OCI-LY3 (cell line): Measurements from ENCODE around the gene TSTD2.

ENCODE experiments used
- H2AFZ ChIP-seq: fragments of 200-600, 300-600 bp; shearing (Covaris generic); 2 replicates; pipeline ENCODE4 v1.6.0; 2014; ENCODE audit warnings: antibody characterized with exemption, low read depth, low read length
- H3K27ac ChIP-seq: fragments of 200-600, 300-600 bp; sonication (generic); 2 replicates; pipeline ENCODE4 v1.5.1; 2014; ENCODE audit warnings: mild to moderate bottlenecking, low read length, moderate library complexity, mixed read lengths
- H3K27me3 ChIP-seq: fragments of 200-600, 300-600 bp; sonication (generic); 2 replicates; pipeline ENCODE4 v1.6.1; 2014; ENCODE audit warnings: low read depth, low read length, mixed read lengths
- H3K36me3 ChIP-seq: fragments of 200-600, 300-600 bp; sonication (generic); replicated peaks from 2 replicates; pipeline ENCODE3; 2014; ENCODE audit warnings: low read depth, low read length, mixed read lengths
- H3K4me1 ChIP-seq: fragments of 300-600, 200-600 bp; sonication (generic); 2 replicates; pipeline ENCODE4 v1.6.1; 2014; ENCODE audit warnings: low read length, mixed read lengths
- H3K4me2 ChIP-seq: fragments of 200-600, 300-600 bp; sonication (generic); 2 replicates; pipeline ENCODE4 v1.6.1; 2014; ENCODE audit warnings: low read length, mixed read lengths
- H3K4me3 ChIP-seq: fragments of 300-600, 200-600 bp; sonication (generic); 2 replicates; pipeline ENCODE4 v1.5.1; 2014; ENCODE audit warnings: antibody characterized with exemption, mild to moderate bottlenecking, low read length, moderate library complexity
- H3K79me2 ChIP-seq: fragments of 300-600, 200-600 bp; shearing (Covaris generic); 2 replicates; pipeline ENCODE4 v1.6.1; 2014; ENCODE audit warnings: mild to moderate bottlenecking, low read length, mixed read lengths
- H3K9ac ChIP-seq: fragments of 300-600, 200-600 bp; shearing (Covaris generic); 2 replicates; pipeline ENCODE4 v1.6.0; 2014; ENCODE audit warnings: mild to moderate bottlenecking, low read length, moderate library complexity
- H3K9me3 ChIP-seq: fragments of 200-600, 300-600 bp; shearing (Covaris generic); 2 replicates; pipeline ENCODE4 v1.6.1; 2014; ENCODE audit warnings: low read length, mixed read lengths; ENCODE audit not compliant: insufficient read depth
- H4K20me1 ChIP-seq: fragments of 200-600, 300-600 bp; sonication (generic); 2 replicates; pipeline ENCODE4 v1.6.1; 2016; ENCODE audit warnings: low read length, mixed read lengths; ENCODE audit not compliant: insufficient read depth
- EZH2phosphoT487 ChIP-seq: fragments of 200-600 bp; shearing (Covaris generic); IDR thresholded peaks from 2 replicates; pipeline ENCODE4 v1.6.1; 2018; ENCODE audit warnings: antibody characterized with exemption, mixed run types, low read depth
- TF ChIP-seq, protein P1 (sequence below): fragments of 200-600, 300-600 bp; sonication (generic); IDR thresholded peaks from 2 replicates; pipeline ENCODE4 v1.5.1; 2014; ENCODE audit warnings: antibody characterized with exemption, low read length, low read depth

The TSTD2 gene

DNA sequence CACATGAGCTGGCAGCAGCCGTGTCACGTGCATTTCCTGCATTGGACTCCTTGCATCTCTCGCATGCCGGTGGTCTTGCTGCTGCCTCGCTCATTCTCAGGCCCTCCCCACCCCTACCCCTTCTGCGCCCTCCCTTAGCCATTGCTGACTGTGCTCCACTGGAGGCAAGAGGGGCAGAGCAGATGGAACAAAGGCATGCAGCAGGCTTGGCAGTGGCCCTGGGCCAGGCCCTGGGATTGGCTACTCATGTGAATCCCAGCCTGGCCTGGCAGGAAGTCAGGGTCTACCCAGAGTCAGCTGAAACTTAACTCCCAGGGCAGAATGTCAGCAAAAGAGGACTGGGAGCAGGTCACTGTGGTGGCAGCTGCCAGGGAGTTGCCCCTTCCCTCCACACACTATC is 62.3 kb downstream of the TSTD2 start:
- H3K36me3 ChIP-seq = no peaks in the 10 kb centered on the region
- no peaks in the 10 kb centered on the region for H3K4me1 ChIP-seq
- H3K27ac ChIP-seq = no peak overlapping the region
- H3K9ac ChIP-seq = no peak overlapping the region
- H3K9me3 ChIP-seq = no peaks in the 10 kb centered on the region
- H3K4me2 ChIP-seq = no peak overlapping the region
- TF ChIP-seq, protein P1, sequence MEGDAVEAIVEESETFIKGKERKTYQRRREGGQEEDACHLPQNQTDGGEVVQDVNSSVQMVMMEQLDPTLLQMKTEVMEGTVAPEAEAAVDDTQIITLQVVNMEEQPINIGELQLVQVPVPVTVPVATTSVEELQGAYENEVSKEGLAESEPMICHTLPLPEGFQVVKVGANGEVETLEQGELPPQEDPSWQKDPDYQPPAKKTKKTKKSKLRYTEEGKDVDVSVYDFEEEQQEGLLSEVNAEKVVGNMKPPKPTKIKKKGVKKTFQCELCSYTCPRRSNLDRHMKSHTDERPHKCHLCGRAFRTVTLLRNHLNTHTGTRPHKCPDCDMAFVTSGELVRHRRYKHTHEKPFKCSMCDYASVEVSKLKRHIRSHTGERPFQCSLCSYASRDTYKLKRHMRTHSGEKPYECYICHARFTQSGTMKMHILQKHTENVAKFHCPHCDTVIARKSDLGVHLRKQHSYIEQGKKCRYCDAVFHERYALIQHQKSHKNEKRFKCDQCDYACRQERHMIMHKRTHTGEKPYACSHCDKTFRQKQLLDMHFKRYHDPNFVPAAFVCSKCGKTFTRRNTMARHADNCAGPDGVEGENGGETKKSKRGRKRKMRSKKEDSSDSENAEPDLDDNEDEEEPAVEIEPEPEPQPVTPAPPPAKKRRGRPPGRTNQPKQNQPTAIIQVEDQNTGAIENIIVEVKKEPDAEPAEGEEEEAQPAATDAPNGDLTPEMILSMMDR = no peak
- no peak for TF ChIP-seq EZH2phosphoT487
- no peaks in the 10 kb centered on the region for H3K79me2 ChIP-seq
- H4K20me1 ChIP-seq = no peaks in the 10 kb centered on the region
- no peak overlapping the region for H2AFZ ChIP-seq
- no peaks in the 10 kb centered on the region; the same call in 1 of the 2 replicates for H3K27me3 ChIP-seq
- H3K4me3 ChIP-seq = no peak overlapping the region

- Histone ChIP-seq H3K27ac (no peak overlapping the region), H3K4me2 (no peak overlapping the region), H3K9me3 (no peaks in the 10 kb centered on the region)
Measured at GRCh38 chr9:97568461-97569275, 64.5 kb downstream of the TSTD2 start.

GRCh38 chr9:97567894-97568202 is 65.3 kb downstream of the TSTD2 start:
- Histone ChIP-seq H3K9me3 (no peaks in the 10 kb centered on the region), H3K27me3 (no peaks in the 10 kb centered on the region), H3K4me3 (no peak overlapping the region), H3K9ac (no peak overlapping the region), H3K4me1 (no peaks in the 10 kb centered on the region), H2AFZ (no peak overlapping the region), H3K79me2 (no peaks in the 10 kb centered on the region), H4K20me1 (no peaks in the 10 kb centered on the region), H3K36me3 (no peaks in the 10 kb centered on the region), H3K4me2 (no peak overlapping the region), H3K27ac (no peak overlapping the region)
- TF ChIP-seq EZH2phosphoT487 = no peak
- TF ChIP-seq, protein P1 = no peak

More at GRCh38 chr9:97568461-97569275, 64.5 kb downstream of the TSTD2 start:
- Histone ChIP-seq H4K20me1 (no peaks in the 10 kb centered on the region), H2AFZ (no peak overlapping the region), H3K79me2 (no peaks in the 10 kb centered on the region), H3K4me3 (no peak overlapping the region), H3K4me1 (no peaks in the 10 kb centered on the region), H3K9ac (no peak overlapping the region), H3K27me3 (no peaks in the 10 kb centered on the region), H3K36me3 (no peaks in the 10 kb centered on the region)
- TF ChIP-seq EZH2phosphoT487 = no peak
- TF ChIP-seq, protein P1 = no peak

DNA sequence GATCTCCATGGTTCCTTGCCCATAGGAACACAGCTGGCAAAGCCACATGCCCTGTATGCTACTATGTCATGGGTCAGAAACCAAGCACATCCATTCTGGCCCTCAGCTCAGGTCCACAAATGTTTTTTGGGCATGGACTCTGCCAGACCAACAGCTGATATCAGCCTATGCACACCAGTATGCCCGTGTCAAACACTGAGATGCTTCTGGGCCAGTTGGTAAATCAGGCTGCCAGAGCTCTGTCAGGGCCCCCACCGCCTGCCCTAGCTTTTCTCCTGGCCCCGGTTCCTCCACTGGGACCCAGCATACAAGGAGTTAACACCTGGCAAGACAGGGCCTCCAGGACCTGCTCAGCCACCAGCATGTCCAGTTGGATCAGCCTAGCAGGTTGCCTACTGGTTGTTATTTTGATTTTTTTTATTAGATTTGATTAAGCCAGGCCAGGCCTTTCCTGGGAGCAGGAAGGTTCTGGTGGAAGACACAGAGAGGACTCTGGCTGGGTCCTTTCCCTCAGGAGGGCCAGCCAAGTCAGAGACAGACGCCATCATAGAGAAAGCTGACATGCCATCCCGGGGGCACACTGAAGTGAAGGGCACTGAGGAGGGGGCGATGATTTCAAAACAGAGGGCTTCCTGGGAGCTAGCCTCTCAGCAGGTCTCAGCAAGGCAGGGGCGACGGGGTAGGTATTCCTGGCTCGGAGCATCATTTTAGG is 65.8 kb downstream of the TSTD2 start:
- Histone ChIP-seq H3K27ac (no peak overlapping the region), H3K4me2 (no peak overlapping the region), H2AFZ (no peak overlapping the region), H3K36me3 (no peaks in the 10 kb centered on the region), H3K4me1 (no peaks in the 10 kb centered on the region), H3K9me3 (no peaks in the 10 kb centered on the region), H3K4me3 (no peak overlapping the region), H3K9ac (no peak overlapping the region), H4K20me1 (no peaks in the 10 kb centered on the region), H3K27me3 (no peaks in the 10 kb centered on the region), H3K79me2 (no peaks in the 10 kb centered on the region)
- TF ChIP-seq EZH2phosphoT487 = no peak
- TF ChIP-seq, protein P1 = no peak
